ENCODE measurements around the gene SMARCD2.

GRCh38 chr17:63842173-63842539 is 329 bp downstream of the SMARCD2 start:
- no peak for TF ChIP-seq CTCF (conservative IDR thresholded peaks at IDR 0.05 in 1 of 2, IDR thresholded peaks at IDR 0.05 in 1 of 2; ENCODE audit: low read depth in 1 of 2, low read length in 2 of 2)
- no peak for TF ChIP-seq EZH2 (IDR thresholded peaks at IDR 0.05; ENCODE audit: low read length, missing control alignments)
